ENCODE results near the gene SERPINA1.
"Not testable (repeated sequence)": the region's sequence is repeated elsewhere in the genome, so short reads cannot be mapped to it uniquely, and the experiment has no call there.

Gene SERPINA1

DNA sequence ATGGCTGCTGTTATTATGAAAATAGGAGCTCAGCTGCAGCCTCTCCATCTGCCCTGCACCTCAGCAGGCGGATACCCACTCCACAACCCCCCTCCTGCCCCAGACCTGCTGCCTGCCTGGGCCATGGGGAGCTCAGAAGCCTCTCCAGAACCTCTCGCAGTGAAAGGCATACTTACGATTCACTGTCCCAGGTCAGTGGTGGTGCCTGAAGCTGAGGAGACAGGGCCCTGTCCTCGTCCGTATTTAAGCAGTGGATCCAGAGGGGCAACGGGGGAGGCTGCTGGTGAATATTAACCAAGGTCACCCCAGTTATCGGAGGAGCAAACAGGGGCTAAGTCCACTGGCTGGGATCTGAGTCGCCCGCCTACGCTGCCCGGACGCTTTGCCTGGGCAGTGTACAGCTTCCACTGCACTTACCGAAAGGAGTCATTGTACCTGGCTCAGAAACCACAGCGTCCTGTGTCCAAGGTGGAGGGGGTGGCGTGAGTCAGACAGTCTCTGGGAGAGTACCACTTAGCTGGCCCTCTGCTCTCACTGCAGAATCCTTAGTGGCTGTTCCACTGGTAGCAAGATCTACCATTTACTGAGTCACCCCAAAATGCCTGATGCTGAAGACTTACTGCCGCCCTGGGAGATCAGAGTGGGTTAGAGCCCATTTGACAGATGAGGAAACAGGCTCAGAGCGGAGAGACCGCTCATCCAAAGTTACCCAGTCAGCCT, at the start of gene SERPINA1:
Gene SERPINA1 (minus strand): TSS at position 219 of the 720 bp plus-strand sequence. CDS start 5,365 bp downstream, outside the sequence.
- DNase-seq (ENCODE audit: low read depth): no peak

DNA sequence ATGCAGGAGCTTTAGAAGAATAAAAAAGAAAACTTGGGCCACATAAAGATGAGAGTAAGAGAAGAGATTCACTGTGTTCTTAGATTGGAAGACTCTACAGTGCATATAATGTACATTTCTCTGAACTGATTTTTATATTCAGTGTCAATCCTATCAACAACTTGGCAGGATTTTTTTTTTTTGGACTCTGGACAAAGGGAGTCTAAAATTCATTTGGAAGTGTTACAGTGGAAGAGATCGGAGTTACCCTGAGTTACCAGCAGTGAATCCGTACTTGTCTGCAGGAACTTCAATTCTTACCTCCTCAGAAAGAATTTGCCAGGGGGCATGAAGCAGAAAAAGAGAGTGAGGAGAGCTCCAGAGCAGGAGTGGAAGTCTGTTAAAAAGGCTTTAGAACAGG, 40.2 kb upstream of the SERPINA1 start:
- DNase-seq (ENCODE audit: low read depth): no peak

DNA sequence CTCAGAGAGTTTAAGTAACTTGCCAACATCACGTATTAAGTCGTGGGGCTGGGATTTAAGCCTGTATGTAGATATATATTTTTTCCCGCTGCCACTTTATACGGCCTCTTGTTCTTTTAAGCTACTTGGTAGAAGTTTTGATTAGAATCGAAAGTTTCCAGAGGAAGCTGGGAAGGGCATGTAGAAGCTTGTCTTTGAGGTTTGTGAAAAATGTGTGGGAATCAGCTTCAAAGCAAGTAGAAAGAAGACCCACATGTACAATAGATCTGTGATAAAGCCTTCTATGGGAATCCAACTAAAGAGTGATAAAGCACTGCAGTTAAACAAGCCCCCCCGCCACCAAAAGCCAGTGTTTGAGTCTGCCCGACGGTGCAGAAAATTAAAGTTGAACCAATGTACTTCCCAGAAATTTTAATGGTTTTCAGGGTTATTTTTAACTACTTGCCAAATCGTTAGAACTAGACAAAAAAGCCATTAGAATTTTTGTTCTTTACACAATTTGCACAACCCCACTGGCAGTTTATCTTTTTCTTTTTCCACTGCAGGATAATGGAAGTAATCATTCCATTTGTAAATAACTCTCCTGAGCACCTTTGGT, 38.7 kb upstream of the SERPINA1 start:
- no peak for DNase-seq (ENCODE audit: low read depth)

DNA sequence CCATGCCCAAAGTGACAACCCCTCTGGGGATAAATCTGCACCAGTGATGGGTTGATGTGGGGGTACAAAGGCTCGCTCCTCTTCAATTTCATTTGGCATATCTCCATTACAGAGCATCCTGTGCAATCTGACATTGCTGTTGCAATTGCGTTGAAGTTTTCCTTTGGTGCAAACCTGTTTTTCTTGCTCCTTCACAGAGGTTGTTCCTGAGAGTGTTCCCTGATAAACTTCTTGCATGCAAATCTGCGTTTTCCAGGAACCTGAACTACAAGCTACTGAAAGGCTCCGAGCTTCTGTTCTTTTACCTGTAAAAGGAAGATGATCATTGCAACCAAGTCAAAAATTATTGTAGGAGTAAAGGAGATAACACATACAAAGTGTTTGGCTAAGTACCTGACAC, 38.1 kb upstream of the SERPINA1 start:
- DNase-seq (ENCODE audit: low read depth): no peak

DNA sequence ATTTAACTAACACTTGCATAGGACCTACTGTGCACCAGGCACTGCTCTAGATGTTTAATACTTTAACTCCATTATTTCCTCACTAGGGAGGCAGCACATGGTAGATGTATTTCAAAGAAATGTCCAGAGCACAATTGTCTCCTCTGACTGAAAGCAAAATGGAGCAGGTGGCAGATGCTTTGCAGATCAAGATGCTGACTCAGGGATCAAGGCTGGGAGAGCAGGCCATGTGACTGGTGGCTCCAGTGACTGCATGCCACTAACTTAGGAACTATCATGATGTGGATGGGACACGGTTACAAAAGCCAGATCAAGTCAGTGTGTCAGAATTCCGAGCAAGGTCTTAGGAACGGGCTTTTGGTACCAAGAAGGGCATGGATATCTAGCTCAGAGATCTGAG, 36.0 kb upstream of the SERPINA1 start:
- no peak for DNase-seq (ENCODE audit: low read depth)

DNA sequence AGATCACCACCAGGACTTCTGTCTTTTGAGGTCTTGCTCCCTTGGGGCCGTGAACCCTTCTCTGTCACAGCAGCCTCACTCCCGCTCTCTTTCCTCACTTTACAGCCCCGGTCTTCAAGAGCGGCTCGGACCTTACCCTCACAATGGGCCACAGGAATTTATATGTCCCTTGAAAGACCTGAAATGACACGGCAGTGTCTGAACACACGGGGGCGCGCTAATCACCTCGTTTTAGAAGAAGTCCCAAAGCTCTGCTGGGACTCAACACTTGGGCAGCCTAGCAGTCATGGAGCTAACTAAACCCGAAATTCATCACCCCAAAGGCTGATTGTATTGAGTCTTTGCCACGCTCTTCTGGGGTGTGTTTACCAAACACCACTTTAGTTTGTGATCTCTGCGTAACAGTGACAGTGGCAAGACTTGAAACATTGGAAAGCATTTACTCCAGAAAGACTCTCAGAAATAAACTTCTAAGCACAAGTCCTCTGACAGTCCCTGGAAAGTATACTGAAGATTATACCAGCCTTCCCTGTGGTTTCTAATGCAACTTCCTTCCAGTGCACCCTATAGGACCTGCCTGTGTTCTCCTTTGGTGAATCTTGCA, 35.2 kb upstream of the SERPINA1 start:
- DNase-seq (ENCODE audit: low read depth): peak; percentile 1

DNA sequence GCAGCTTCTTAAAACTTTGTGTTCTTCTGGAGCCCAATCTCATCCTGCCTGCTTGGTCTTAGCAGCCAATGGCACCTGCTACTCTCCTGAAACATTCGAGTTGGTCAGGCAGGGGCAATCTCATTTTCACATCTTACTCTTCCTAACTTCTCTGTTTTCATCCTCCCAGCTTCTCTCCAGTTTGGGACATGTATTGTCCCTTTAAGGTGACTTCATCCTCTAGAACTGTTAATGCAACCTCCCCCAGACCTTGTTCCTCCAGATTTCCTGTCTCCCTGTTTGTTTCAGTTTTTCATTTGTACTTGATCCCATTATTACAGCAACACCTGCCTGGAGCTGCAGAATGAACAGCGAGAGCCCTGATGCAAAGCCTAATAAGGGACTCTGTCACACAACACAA, 32.9 kb upstream of the SERPINA1 start:
- no peak for DNase-seq (ENCODE audit: low read depth)

DNA sequence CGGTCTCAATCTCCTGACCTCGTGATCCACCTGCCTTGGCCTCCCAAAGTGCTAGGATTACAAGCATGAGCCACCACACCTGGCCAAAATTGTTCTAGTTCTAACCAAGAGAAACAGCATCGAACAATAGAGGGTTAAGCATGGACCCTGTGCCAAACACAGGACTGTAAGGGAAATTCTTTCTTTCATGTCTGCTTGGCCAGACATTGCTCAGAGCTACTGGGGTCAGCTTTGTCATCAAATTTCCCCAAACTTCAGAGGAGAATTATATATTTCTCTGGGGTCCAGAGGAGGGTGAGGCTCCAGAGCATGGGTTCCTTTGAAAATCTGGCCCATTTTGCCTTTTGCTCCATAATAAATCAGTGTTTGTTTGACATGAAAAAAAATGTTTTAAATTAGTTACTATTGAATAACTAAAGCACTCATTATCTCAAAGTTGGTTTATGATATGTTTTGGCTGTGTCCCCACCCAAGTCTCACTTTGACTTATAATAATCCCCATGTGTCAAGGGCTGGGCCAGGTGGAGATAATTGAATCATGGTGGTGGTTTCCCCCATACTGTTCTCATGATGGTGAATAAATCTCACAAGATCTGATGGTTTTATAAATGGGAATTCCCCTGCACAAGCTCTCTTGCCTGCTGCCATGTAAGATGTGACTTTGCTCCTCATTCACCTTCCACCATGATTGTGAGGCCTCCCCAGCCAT, 29.2 kb upstream of the SERPINA1 start:
- DNase-seq (ENCODE audit: low read depth): not testable (repeated sequence)

DNA sequence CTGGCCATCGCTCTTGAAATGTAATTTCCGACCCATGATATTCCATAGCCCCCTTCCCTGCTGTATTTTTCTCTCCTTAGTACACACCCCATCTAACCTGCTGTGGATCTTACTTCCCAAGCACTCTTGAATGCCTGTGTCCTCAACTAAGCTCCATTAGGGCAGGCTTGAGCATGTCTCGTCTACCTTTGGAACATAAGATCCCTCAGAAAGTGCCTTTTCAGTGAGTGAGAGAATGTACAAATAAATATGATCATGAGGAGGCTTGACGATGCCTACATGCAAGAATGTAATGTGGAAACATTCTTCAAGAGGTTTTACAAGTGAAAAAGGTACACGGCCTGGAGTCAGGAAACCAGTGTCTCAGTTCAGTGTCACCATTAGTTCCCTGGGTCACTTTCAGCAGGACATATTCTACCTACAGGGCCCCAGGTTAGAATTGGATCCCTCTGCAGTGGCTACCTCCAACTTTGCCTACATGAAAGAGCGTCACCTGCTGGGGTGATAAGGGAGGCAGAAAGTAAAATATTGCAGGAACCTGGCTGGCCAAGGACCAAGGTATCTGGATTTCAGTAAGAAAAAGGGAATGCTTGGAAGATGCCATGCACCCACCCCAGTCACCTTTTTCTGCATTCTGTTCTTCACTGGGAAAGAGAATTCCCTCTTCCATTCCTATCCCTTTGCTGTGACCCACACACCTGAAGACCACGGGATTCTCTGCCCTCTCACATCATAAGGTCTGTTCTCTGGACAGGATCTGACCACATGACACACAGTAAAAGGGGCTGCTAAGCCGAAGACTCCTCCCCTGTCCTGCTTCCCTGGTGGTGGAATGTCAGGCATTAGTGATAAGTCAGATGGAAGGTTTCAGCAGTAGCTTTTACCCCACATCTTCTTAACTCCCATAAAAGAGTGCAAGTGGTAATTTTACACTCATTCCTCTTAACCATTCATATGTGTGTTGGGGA, 24.6 kb upstream of the SERPINA1 start:
- DNase-seq (ENCODE audit: low read depth): no peak

DNA sequence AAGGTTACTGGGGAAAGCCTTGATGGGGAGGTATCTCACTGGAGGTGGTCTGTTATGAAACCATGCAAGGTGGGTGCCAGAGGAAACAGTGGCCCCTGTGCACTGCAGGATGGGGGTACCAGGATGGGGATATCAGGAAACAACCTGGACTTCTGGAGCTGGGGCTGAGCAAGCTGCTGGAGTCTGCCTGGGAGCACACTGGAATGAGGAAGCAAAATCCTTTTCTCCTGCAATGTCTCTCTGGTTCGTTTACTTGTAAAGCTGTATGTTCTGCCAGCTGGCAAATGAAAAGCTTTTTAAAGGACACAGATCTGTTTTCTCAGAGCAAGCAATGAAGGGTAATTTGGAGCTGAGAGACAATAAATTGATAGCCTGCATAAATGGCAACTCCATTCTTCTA, 23.2 kb upstream of the SERPINA1 start:
- DNase-seq (ENCODE audit: low read depth): no peak

DNA sequence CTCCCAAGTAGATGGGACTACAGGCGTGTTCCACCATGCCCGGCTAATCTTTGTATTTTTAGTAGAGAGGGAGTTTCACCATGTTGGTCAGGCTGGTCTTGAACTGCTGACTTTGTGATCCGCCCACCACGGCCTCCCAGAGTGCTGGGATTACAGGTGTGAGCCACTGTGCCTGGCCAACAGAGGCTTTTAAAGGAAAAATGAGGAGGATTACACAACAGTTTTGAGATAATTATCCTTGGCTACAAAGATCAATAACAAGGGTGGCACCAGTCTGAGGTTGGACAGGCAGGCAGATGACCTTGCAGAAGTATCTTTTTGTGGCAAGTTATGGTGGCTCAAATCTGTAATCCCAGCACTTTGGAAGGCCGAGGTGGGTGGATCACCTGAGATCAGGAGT, 21.0 kb upstream of the SERPINA1 start:
- not testable (repeated sequence) for DNase-seq (ENCODE audit: low read depth)

DNA sequence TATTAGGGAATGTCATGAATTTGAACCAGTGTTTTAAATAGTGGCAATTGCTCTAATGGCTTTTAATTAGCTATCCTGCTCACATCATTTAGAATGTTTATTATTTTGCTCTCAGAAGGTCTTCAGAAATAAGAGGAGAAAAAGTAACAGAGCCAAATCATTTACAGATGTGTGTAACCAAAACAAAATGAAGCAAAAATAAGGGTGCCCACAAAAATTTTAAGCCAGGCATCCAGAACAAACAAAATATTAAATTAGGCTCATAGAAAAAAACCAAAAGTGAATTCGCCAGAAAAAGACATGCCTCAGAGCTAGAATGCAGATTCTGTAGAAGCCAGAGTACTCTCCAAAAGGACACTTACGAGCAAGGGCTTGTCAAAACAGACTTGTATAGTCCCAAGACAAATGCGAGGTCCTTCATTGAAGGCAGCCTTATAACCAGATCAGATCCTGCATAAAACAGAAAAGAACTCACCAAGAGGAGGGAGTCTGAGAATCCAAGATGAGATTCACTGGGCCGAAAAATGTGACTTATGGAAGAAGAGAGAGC, 20.2 kb upstream of the SERPINA1 start:
- DNase-seq (ENCODE audit: low read depth): no peak

DNA sequence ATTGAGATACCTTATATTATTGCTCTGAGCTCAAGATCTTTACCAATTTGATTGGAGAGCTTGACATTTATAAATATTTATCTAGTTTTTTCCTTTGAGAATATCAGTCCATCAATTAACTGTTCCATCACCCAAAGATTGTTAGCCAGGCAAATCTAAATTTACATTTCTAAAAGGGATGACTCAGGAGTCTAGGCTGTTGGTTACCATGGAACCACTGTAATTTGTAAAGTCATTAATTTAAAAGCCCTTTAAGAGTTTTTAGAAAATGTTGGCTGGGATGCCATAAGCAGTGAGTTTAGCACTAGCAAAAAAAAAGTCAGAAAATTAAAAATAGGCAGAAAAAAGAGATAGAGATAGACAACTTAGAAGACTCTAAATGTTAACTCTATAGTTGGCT, 19.5 kb upstream of the SERPINA1 start:
- no peak for DNase-seq (ENCODE audit: low read depth)

DNA sequence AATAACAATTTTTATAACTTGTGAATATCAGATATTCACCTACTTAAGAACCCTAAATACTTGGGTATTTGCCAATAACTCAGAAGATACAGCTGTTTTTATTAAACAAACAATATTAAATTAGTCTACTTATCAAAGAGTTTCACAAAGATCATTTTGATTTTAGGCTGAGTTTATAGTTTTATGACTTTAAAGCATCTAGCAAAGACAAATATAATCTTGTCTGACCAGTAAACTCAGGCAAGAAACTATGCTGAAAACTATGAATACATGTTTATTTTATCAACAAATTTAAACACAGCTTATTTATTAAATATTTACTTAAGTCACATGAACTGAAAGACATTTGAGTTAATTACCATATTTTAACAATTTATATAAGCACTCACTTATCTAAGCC, 18.5 kb upstream of the SERPINA1 start:
- no peak for DNase-seq (ENCODE audit: low read depth)

DNA sequence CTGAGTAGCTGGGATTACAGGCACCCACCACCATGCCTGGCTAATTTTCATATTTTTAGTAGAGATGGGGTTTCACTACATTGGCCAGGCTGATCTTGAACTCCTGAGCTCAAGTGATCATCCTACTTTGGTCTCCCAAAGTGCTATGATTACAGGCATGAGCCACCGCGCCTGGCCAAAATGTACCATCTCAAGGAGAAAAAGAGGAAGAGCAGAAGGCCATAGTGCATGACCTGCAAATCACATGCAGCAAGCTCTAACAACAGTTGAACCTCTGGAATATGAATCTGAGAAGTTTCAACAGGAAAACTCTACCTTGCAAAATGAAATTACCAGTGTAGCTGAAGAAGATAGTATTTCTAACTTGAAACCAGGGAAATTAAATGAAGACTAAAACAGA, 17.1 kb upstream of the SERPINA1 start:
- no peak for DNase-seq (ENCODE audit: low read depth)

DNA sequence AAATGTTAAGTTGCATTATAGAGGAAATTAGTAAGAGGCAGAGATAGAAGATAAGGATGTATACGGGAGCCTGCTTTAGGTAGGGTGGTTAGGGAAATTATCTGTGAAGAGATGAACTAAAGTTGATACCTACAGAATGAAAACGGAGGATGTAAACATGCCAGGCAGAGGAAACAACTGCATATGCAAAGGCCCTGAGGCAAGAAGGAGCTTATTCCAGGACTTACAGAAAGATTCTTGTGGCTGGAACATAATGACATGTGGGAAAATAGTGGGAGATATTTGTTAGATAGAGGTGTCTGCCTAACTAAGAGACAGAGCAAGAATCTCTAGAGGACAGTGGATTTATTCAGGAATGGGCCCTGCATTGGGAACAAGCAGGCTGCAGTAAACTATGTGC, 16.2 kb upstream of the SERPINA1 start:
- DNase-seq (ENCODE audit: low read depth): no peak

DNA sequence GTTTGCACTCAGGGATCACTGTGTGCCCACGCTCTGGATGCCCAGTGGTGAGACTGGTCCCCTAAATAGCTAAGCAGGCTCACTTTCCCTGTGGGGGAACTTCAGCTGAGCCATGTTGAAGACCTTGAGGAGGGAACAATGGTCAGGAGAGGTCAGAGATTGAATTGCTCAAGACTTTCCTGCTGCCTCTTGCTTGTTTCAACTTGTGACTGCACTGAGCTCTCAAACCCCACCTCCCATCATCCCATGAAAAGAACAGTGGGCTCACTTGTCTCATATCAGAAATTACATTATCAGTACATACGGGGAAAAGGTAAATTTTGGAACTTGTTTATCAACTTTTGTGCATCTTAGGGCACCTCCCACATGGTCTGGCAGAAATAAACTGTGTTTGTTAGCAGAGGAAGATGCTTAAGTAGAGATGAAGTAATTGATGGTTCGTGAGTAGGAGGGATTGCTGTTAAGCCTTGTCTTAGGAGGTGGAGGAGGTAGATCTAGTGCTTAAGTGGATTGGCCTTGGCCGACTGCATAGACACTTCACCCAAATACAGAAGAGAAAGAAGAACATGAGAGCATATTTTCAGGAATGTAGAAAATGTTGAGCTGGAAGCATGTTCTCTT, 15.0 kb upstream of the SERPINA1 start:
- no peak for DNase-seq (ENCODE audit: low read depth)

DNA sequence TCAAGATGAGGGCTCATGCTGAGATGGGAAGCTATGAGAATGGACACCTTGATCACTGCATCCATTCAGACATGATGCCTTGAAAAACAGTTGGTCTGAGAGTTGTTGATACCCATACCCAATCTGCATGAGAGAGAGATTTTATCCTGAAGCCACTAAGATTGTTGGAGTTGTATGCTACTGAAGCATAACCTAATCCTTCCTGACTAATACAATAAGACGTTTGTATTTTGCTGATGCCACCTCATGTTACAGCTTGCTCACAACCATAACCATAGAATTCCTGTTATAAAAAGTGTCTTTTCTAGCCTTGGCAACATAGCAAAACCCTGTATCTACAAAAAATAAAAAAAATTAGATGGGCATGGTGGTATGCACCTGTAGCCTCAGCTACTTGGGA, 12.7 kb upstream of the SERPINA1 start:
- DNase-seq (ENCODE audit: low read depth): no peak

DNA sequence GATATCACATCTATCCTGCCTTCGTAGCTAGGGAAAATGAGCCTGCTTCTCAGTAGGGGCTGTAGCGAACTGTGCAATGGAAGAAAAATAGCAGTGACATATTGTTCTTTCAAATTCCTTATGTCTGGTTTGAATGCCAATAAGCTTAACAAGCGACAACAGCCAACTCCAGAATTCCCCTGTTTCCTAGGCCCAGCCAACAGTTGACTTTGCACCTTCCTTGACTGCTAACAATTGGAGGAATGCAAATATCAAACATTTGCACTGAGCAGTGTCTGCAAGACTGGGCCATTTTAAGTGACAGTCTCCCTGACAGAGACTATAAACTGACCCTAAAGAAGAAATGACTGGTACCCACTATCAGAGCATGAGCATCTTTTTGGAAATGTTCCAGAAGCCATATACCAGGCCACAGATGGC, 12.0 kb upstream of the SERPINA1 start:
- DNase-seq (ENCODE audit: low read depth): no peak

DNA sequence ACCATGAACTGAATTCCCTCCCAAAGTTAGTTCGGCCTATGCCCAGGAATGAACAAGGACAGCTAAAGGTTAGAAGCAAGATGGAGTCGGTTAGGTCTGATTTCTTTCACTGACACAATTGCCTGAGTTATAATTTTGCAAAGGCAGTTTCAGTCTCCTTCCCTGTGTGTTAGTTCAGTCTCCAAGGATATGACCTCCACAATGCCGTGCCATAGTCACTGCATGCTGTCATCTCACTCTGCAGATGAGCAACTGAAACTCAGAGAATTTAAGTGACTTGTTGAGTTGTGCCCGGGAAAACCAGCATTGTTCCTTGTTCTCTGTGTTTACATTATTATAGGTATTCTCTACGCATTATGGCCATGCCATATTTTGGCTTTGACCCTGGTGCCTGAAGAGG, 10.1 kb upstream of the SERPINA1 start:
- DNase-seq (ENCODE audit: low read depth): no peak

DNA sequence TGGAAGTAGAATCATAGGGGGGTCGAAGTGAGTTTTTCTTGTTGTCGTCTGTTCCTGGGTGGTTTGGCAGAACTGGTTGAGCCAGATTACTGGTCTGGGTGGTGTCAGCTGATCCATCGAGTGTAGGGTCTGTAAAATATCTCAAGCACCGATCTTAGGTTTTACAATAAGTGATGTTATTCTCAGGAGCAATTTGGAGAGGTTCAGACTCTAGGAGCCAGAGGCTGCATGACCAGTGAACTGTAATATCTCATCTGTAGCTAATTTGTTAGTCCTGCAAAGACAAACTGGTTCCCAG, 9.7 kb upstream of the SERPINA1 start:
- DNase-seq (ENCODE audit: low read depth): no peak
